CD4-positive, alpha-beta T cell treated with Interleukin-17A for 1 hour (primary cell): ENCODE measurements around the gene TNF.

Source experiments
- DNase-seq: peaks from one replicate; pipeline ENCODE4 v3.0.0-alpha.2; 2020

TNF gene

GRCh38 chr6:31573239-31574105 is 1.9 kb upstream of the TNF start:
- no peak for DNase-seq

DNA sequence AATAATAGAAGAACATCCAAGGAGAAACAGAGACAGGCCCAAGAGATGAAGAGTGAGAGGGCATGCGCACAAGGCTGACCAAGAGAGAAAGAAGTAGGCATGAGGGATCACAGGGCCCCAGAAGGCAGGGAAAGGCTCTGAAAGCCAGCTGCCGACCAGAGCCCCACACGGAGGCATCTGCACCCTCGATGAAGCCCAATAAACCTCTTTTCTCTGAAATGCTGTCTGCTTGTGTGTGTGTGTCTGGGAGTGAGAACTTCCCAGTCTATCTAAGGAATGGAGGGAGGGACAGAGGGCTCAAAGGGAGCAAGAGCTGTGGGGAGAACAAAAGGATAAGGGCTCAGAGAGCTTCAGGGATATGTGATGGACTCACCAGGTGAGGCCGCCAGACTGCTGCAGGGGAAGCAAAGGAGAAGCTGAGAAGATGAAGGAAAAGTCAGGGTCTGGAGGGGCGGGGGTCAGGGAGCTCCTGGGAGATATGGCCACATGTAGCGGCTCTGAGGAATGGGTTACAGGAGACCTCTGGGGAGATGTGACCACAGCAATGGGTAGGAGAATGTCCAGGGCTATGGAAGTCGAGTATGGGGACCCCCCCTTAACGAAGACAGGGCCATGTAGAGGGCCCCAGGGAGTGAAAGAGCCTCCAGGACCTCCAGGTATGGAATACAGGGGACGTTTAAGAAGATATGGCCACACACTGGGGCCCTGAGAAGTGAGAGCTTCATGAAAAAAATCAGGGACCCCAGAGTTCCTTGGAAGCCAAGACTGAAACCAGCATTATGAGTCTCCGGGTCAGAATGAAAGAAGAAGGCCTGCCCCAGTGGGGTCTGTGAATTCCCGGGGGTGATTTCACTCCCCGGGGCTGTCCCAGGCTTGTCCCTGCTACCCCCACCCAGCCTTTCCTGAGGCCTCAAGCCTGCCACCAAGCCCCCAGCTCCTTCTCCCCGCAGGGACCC is 981 bp upstream of the TNF start:
- DNase-seq, result no peak

GRCh38 chr6:31575952-31576685 is 754 bp downstream of the TNF start:
- peak; percentile 38 for DNase-seq

DNA sequence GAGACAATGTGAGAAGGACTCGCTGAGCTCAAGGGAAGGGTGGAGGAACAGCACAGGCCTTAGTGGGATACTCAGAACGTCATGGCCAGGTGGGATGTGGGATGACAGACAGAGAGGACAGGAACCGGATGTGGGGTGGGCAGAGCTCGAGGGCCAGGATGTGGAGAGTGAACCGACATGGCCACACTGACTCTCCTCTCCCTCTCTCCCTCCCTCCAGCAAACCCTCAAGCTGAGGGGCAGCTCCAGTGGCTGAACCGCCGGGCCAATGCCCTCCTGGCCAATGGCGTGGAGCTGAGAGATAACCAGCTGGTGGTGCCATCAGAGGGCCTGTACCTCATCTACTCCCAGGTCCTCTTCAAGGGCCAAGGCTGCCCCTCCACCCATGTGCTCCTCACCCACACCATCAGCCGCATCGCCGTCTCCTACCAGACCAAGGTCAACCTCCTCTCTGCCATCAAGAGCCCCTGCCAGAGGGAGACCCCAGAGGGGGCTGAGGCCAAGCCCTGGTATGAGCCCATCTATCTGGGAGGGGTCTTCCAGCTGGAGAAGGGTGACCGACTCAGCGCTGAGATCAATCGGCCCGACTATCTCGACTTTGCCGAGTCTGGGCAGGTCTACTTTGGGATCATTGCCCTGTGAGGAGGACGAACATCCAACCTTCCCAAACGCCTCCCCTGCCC is 1.7 kb downstream of the TNF start:
- DNase-seq, result peak; percentile 73

- no peak for DNase-seq
These were observed 2.2 kb downstream of the TNF start for GRCh38 chr6:31577579-31577966.

DNA sequence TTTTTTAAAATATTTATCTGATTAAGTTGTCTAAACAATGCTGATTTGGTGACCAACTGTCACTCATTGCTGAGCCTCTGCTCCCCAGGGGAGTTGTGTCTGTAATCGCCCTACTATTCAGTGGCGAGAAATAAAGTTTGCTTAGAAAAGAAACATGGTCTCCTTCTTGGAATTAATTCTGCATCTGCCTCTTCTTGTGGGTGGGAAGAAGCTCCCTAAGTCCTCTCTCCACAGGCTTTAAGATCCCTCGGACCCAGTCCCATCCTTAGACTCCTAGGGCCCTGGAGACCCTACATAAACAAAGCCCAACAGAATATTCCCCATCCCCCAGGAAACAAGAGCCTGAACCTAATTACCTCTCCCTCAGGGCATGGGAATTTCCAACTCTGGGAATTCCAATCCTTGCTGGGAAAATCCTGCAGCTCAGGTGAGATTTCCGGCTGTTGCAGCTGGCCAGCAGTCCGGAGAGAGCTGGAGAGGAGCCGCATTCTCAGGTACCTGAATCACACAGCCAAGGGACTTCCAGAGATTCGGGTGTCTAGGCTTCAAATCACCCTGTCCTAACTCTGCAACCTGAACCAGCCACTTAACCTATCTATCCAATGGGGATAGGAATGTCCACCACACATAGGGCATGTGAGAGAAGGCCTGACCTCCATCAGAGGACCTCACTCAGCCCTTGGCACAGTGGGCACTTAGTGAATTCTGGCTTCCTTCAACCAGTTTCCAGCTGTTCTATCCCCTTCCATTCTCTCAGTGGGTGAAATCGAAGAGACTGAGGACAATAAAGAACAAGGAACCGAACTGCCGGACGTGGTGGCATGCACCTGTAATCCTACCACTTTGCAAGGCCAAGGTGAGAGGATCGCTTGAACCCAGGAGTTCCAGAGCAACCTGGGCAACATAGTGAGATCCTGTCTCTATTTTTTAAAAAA is 3.1 kb downstream of the TNF start:
- DNase-seq, result peak; percentile 49

GRCh38 chr6:31579119-31579505 is 3.7 kb downstream of the TNF start:
- peak; percentile 39 for DNase-seq

GRCh38 chr6:31579546-31580437 is 4.4 kb downstream of the TNF start:
- peak; percentile 42 for DNase-seq

DNA sequence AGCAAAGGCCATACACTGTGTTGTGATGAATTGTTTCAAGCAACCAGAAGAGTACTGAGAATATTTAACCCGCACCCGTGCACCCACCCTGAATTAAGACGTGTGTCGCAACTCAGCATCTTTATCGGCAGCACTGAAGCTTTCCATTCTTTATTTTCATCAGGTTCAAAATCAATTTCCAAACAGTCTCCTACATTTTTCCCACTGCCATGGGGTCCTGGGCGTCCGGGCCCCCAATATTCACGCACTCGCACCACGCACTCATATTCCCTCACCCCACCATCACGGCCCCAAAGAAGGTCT is 5.0 kb downstream of the TNF start:
- DNase-seq, result no peak

GRCh38 chr6:31580807-31581433 is 5.6 kb downstream of the TNF start:
- DNase-seq, result peak; percentile 89

- no peak for DNase-seq
These were observed 6.3 kb downstream of the TNF start for GRCh38 chr6:31581434-31582229.

DNA sequence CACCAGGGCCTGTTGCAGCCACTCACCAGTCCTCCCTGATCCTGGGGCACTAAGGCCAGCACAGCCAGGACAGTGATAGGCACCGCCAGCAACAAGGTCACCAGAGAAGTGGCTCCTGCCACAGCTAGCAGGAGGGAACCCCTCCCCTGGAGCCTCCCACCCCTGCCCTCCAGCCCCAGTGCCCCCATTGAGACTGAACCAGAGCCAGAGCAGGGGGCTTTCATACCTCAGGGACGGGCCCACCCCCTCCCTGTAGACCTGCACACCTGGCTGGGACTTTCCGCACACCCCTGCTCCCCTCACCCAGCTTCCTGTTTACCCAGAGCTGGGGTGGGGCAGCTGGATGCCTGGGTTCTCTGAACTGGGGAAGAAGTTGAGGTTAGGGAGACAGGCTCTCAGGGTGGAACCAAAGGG is 6.9 kb downstream of the TNF start, which contains the start of gene LTB:
TSS of gene LTB (minus strand) at position 195 of the 414 bp plus-strand sequence. CDS start at position 188, 7 bp downstream.
- peak; percentile 85 for DNase-seq

DNA sequence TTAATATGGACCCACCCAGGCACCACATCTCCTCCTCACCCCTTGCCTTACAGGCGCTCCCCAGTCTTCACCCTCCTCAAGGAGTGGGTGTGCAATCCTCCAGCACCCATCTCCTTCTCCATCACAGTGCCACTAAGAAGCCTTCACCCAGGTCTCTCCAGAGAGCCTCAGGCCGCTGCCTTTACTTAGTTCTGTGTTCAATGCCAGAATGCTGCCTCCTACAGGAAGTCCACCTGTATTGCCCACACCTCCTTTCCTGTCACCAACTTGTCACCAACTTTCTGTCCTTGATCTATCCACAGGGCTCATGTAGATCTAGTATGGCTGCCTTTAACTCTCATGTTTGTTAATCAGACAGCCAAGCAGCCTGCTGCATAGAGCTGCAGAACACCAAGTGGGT is 10.1 kb downstream of the TNF start:
- peak; percentile 73 for DNase-seq

GRCh38 chr6:31586008-31586407 is 10.6 kb downstream of the TNF start, which contains the start of gene LST1:
LST1 (plus strand) TSS chr6:31586277; CDS start chr6:31587300, 1,023 bp downstream.
- no peak for DNase-seq

DNA sequence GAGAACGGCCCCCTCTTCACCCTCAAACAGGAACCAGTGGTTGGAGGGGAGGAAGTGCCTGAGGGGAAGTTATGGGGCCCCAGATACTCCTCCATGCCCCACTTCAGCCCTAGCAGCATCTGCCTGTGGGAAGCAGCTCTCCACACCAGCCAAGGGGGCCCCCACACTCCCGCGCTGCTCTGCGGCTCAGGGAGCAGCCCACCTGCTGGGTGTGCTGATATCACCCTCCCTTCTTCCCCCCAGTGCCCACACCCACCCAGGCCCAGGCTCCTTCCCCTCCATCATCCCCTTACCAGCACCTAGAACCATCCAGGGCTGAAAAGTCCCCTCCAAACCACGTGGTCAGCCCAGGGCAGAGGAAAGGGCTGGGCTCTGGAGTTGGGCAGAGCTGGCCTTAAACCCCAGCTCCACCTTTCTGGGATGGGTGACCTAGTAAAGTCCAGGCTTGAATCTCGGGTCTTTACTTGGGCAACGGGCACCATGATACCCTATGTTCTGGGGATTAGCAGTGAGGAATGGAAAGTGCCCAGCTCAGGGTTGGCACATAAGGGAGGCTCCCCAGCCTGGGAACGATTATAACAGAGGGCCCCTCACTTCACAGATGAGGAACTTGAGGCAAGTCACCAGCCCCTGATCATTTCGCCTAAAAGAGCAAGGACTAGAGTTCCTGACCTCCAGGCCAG is 11.4 kb downstream of the TNF start:
- DNase-seq, result peak; percentile 54

DNA sequence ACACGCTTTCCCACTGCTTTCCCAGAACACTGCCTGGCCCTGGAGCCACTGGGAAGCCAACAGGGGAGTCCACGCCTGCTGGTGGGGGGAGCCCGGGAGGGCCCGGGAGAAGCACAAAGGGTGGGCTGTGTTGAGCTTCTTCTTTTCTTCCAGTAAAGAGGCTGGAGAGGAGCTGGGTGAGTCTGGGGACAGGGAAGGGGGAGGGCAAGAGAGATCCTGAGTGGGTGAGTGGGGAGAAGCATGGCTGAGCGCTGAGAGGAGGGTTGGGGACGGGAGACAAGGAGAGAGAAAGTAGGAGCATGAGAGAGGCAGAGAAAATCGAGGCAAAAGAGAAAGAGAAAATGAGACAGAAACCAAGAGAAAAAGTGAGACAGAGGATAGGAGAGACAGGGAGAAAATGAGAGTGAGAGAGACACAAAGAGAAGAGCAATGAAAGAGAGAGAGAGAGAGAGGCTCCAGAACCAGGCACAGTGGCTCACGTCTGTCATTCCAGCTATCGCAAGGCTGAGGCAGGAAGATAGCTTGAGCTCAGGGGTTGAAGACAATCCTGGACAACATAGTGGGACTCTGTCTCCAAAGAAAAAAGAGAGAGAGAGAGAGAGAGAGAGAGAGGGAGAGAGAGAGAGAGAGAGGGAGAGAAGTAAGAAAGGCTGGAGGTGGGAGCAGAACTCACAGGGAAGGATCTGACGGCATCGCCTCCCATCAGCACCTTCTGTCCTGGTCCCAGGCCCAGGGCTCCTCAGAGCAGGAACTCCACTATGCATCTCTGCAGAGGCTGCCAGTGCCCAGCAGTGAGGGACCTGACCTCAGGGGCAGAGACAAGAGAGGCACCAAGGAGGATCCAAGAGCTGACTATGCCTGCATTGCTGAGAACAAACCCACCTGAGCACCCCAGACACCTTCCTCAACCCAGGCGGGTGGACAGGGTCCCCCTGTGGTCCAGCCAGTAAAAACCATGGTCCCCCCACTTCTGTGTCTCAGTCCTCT is 12.7 kb downstream of the TNF start:
- DNase-seq, result no peak
